HFFc6 (cell line): ENCODE measurements around the gene ERC2. TPM values are rescaled to one million over a fixed set of nuclear protein-coding genes. Genes with fewer than 3 reads are reported as not detected.

ENCODE experiments used
- DNase-seq: peaks from one replicate; pipeline ENCODE4 v3.0.0-alpha.2; 2018
- H3K27ac Mint-ChIP-seq: 2 replicates; pipeline ENCODE4 v1.8.0; 2020; ENCODE audit warnings: mild to moderate bottlenecking, mixed read lengths
- H3K27me3 Mint-ChIP-seq: 2 replicates; pipeline ENCODE4 v1.8.0; 2021; ENCODE audit warnings: mild to moderate bottlenecking, moderate library complexity, mixed read lengths; ENCODE audit not compliant: insufficient read depth
- H3K36me3 Mint-ChIP-seq: 2 replicates; pipeline ENCODE4 v1.8.0; 2021; ENCODE audit warnings: low read depth, mixed read lengths
- H3K4me1 Mint-ChIP-seq: 2 replicates; pipeline ENCODE4 v1.8.0; 2020; ENCODE audit warnings: low read depth, mixed read lengths
- H3K4me3 Mint-ChIP-seq: 2 replicates; pipeline ENCODE4 v1.8.0; 2020; ENCODE audit warnings: mild to moderate bottlenecking, moderate library complexity, mixed read lengths
- H3K9me3 Mint-ChIP-seq: 2 replicates; pipeline ENCODE4 v1.8.0; 2020; ENCODE audit warnings: mild to moderate bottlenecking, mixed read lengths
- CTCF ChIP-seq: fragments of 200-600 bp; sonication (generic); IDR thresholded peaks from 2 replicates; pipeline ENCODE4 v1.5.0; 2021; ENCODE audit warnings: antibody characterized with exemption, mild to moderate bottlenecking
- total RNA-seq, 6 experiments: library from RNA; stranded (reverse); fragmentation: NEBNext Ultra II Directional; extraction: Animal tissue kit (Norgen Biotek cat#: 25700); gene quantifications; 2 replicates in 1 of 6; 3 replicates in 5 of 6; pipeline ENCODE4 v1.2.3, GENCODE V29; 2021

The ERC2 gene
- total RNA-seq, 6 experiments from 2014 or later, result 0.11 TPM; not detected in 5

- peaks cover 69% of the 10 kb centered on the region for H3K36me3 Mint-ChIP-seq
- no peak for DNase-seq
- H3K27me3 Mint-ChIP-seq, result peaks cover 18% of the 10 kb centered on the region
- peaks cover 92% of the 10 kb centered on the region for H3K4me1 Mint-ChIP-seq
- H3K27ac Mint-ChIP-seq, result peak overlapping the region; percentile 85
- no peaks in the 10 kb centered on the region for H3K9me3 Mint-ChIP-seq
- peak overlapping the region; percentile 39; the same call in 1 of the 2 replicates for H3K4me3 Mint-ChIP-seq
- TF ChIP-seq CTCF, result no peak
Observed at GRCh38 chr3:55471522-55472280, 996.6 kb downstream of the ERC2 start.

DNA sequence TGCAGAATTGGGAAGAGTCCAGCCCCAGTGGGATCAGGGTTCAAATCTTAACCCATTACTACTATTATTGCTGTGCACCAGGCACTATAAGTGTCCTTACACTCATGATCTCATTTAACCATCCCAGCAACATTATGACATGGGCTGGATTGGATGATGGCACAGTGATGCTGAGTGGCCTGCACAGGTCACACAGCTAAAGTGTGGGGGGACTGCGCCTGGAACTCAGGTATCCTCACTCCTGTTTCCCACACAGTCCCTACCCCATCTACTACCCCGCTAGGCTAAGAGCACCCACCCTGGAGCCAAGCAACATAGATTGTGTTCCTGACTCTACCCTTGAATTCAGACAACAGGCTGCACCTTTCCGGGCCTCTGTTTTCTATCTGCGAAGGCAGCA, 997.2 kb downstream of the ERC2 start:
- TF ChIP-seq CTCF, result no peak
- Mint-ChIP-seq H3K36me3 (peaks cover 66% of the 10 kb centered on the region), H3K9me3 (no peaks in the 10 kb centered on the region), H3K27ac (peak overlapping the region; percentile 45), H3K4me3 (no peak overlapping the region), H3K27me3 (peaks cover 18% of the 10 kb centered on the region), H3K4me1 (peaks cover 92% of the 10 kb centered on the region)
- no peak for DNase-seq

DNA sequence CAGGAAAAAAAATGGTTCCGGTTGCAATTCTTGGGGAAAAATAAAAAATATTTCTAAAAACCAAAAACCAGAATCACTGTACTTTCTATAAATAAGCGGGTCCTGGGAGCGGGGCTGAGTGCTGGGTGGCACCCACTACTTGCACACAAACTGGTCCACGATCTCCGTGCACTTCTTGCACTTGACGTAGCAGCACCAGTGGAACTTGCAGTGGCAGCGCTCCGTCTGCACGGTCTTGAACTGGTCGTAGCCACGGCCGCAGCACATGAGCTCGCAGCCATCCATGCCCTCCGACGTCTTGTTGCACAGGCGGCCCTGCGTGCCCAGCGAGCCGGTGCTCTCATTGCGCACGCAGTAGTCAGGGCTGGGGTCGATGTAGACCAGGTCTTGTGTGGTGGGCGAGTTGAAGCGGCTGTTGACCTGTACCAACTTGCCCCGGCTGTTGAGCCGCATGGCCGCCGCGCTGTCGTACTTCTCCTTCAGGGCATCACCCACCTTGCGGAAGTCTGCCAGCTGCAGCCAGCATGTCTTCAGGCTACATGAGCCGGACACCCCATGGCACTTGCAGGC, 998.2 kb downstream of the ERC2 start:
- Mint-ChIP-seq H3K4me1 (peaks cover 92% of the 10 kb centered on the region), H3K27me3 (peaks cover 19% of the 10 kb centered on the region), H3K4me3 (no peak overlapping the region), H3K27ac (no peak overlapping the region), H3K9me3 (no peaks in the 10 kb centered on the region), H3K36me3 (peaks cover 66% of the 10 kb centered on the region)
- no peak for TF ChIP-seq CTCF
- no peak for DNase-seq

- Mint-ChIP-seq H3K9me3 (no peaks in the 10 kb centered on the region), H3K4me3 (peak overlapping the region; percentile 75), H3K4me1 (peaks cover 89% of the 10 kb centered on the region), H3K27ac (peak overlapping the region; percentile 88), H3K27me3 (peaks cover 13% of the 10 kb centered on the region), H3K36me3 (peaks cover 55% of the 10 kb centered on the region)
- TF ChIP-seq CTCF, result no peak
- DNase-seq, result peak; percentile 80
Observed at GRCh38 chr3:55468251-55468650, 1000.0 kb downstream of the ERC2 start.

DNA sequence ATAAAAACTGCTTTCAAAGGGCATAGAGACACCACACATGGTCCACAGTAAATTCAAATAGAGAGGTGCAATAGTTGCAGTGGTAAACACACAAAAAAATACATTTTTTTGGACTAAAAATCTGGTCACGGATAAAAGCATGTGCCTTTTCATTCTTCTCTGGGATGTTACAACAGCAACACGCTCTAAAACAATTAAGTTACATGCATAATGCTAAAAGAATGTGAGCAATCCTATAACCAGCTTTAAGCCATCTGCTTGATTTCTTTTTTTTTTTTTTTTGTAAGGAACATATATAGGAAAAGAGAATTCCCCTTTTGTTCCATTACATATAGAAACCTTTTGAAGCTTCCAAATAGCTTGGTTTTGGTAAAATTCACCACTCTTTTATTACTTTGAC, 1001.2 kb downstream of the ERC2 start:
- Mint-ChIP-seq H3K4me3 (peak overlapping the region; percentile 75), H3K9me3 (no peaks in the 10 kb centered on the region), H3K4me1 (peaks cover 89% of the 10 kb centered on the region), H3K27ac (peak overlapping the region; percentile 88), H3K36me3 (peaks cover 48% of the 10 kb centered on the region), H3K27me3 (peaks cover 15% of the 10 kb centered on the region)
- DNase-seq, result peak; percentile 64
- no peak for TF ChIP-seq CTCF
